NCI-H526 treated with DMSO at 0.1 percent for 48 hours (cell line): ENCODE measurements around the gene NKX2-8.
A peak's percentile ranks its signal among the peaks of the same experiment; 100 is the strongest.
"Not testable (repeated sequence)": the region's sequence is repeated elsewhere in the genome, so short reads cannot be mapped to it uniquely, and the experiment has no call there.

Source experiments
- DNase-seq: peaks from one replicate; lab custom pipeline; 2025; lab: John Stamatoyannopoulos, UW

Gene NKX2-8

DNA sequence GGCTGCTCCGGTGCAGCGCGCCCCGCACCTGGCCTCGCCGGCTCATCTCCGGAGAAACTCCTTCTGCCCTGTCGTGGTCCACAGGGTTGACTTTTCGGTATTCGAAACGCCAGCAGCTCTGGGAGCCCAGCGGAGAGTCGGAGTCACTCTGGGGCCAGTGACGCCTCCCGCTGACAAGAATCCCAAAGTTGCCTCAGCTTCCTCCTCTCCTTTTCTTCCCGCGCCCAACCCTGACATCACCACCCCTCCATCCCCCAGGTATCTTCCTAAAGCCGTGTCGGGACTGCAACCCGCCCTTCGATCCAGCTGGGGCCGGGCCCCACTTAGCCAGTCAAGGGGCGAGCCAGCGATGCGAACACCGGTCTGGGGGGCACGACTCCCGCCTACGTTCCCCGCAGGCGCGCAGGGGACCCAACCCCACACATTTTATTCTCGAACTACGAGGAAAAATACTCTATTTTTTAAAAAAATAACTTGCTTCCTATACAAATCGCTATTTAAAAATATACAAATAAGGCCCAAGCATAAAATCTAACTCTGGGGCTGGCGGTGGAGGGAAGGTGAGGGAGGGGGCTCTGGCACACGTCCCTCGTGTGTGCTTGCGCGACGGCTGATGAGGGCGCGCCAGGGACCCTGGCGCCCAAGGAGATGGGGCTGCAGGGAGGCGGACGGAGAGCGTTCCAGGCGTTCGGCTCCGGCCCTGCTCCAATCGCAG, 2.1 kb downstream of the NKX2-8 start:
- DNase-seq = no peak

DNA sequence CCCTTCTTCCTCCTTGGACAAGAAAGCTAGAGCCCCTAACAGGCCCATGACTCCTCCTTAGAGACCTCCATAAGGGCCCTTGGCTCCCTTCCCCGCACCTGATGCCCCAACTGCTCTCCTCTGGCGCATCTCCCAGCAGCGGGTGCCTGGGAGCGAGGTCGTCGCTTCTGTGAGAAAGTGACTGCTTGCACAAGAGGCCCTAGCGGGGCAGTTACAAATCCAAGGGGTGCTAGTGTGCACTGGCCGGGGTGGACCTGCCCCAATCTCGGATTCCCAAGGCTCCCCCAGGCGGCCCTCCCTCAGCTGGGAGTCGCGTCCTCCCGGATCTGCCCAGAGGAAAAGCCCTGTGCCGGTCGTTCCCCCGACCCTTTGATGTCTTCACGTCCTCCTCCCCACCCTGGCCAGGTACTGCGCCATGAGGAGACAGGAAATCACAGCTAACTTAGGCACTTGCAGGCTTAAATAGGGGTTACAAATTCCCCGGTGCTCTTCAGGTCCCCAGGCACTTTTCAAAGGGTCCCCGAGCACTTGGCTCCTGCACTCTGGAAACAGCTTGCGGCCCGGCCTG, 2.8 kb downstream of the NKX2-8 start:
- DNase-seq = no peak

DNA sequence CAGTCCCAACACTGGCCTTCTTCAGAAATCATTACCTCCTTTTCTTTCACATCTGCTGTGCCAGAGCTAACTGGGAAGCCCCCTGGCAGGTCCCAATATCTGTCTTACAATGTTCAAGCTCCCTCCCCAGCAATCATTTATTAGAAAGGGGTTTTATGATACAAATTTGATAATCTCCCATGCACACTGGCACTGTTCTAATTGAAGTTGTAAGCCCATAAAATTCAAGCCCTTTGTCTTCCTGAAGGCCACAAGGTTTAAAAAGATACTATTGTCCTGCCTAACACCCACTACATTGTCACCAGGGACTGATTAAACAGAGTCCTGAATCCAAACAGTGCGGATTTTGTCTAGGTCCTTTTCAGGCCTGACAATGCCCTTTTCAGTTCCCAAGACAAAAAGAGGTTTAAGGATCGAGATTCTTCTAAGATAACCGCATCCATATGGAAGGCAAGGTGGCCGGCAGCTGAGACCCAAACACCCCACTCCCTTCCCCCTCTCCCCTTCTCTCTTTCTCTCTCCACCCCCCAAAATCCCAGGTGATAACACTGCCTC, 3.3 kb downstream of the NKX2-8 start:
- DNase-seq = no peak

DNA sequence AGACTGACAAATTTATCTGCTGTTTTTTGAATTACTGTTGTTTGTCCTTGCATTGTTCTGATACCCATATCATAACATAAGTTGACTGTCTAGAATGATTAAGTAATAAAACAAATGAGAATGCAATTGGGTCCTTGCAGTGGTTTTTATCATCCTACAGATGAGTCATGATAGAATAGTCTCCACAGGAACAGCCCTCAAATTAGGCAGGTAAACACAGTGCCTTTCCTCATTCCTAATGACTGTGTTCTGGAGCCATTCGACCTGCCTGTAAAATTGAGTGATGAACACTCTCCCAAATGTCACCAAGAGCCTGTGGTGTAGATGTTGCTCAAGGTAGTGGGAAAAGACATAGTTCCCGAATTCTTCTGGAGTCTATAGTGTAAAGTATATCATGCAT, 12.3 kb downstream of the NKX2-8 start:
- DNase-seq = no peak

DNA sequence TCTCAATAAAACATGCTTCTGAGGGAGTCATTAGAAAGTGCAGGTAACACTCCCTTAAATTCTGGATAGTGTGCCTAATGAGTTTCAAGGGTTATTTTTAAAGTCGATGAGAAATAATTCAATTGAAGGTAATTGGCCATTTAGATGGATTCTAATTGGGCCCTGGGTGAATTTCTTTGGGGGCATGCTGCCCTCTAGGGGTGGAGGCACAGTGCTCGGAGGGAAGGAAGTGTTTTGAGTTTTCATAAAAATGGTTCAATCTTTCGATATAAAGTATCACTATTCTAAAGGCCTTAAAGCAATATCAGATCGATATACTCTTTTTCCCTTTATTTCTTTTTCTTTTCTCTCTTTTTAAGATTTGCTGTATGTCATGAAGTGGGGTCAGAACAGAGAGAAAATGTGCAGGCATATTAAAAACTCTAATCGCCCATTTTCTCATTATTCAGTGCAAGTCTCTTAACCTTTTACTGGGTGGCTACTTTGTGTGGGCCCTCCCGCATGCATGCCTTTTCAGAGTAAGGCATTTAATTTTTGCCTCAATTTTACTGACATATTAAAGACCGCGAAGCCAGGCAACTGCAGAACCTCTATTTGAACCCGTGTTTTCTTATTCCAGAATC, 25.5 kb downstream of the NKX2-8 start:
- DNase-seq = peak; percentile 6

DNA sequence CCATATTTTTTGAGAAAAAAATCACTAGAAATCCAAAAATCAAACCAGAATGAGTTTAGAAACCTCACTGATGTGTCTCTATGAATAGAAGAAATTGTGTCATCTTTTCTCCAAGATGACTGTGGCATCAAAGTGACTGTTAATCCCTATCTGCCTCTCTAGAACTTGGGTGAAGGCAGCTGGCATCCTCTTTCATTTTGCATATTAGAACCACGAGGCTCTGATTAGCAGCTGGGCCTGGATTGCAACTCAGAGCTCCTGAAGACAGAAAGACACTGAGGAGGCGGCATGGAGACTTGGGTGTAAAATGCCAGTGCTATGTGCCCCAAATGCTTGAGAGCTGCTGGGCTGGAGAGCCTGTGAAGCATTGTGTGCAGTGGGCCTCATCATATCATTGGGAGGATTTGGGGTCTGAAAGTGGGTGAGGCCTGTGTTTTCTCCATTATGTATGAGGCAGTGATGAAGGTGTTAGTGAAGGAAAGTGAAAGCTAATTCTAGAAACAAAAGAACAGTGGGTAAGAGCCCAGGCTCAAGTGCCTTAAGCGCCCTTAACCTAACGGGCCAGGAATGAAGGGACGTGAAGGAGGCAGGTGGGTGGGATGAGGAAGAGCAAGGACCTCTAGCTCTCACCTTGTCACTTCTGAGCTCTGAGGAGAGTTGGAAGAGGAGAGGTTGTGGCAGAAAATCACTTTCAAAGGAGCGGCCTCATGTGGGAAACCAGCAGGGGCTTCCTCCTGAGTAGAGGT, 26.2 kb downstream of the NKX2-8 start:
- DNase-seq = peak; percentile 8

DNA sequence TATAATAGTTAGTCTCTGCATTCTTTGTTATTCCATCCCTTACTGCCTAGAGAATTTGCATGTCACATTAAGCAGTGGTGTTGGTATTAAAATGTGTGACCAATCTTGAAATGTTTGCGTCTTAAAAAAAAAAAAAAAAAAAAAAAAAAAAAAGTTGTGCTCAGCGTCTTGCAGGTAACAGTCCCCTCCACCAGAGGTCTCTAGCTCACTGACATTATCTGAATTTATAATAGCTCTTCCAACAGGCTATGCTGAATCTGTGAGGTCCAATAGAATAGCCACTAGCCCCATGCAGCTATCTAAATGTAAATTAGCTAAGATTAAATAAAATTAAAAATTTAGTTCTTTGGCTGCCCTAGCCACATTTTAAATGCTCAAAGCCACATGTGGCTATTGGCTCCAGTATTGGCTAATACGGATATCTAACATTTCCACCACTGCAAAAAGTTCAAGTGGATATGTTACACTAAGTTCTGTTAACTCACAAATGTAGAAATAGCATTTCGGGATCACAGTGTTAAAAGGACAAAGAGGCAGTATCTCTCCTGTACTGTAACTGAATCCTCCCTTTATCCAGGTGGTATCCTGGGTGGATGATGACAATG, 28.7 kb downstream of the NKX2-8 start:
- peak; percentile 42 for DNase-seq

DNA sequence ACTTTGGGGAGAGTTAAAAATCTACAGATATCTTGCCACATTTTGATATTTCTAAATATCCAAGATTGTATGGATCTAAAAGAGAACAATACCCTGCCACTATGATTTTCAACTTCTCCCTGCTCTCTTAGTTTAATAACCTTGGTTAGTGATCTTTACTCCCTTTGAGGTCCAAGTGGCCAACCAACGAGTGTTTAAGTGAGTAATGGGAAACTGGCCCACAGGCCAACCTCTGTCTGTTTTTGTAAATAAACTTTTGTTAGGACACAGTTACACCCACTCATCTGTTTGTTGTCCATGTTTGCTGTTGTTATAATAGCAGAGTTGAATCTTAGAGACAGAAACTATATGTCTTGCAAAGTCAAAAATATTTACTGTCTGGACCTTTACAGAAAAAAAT, 31.5 kb downstream of the NKX2-8 start:
- DNase-seq = no peak

DNA sequence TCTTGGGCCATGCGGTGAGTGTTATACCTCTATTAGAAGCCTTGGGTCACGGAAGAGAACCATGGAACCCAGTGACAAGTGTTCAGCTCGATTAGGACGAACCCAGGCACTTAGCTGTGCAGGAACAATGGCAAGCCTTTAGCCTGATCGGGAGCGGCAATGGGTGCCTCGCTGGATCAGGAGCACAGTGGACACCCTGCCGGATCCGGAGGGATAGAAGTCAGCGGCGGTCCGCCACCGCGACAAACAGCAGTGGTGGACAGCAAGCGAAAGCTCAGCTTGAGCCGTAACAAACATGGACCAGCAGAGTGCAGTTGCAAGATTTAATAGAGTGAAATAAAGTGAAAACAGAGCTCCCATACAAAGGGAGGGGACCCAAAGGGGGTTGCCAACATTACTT, 38.1 kb downstream of the NKX2-8 start:
- DNase-seq = not testable (repeated sequence)

DNA sequence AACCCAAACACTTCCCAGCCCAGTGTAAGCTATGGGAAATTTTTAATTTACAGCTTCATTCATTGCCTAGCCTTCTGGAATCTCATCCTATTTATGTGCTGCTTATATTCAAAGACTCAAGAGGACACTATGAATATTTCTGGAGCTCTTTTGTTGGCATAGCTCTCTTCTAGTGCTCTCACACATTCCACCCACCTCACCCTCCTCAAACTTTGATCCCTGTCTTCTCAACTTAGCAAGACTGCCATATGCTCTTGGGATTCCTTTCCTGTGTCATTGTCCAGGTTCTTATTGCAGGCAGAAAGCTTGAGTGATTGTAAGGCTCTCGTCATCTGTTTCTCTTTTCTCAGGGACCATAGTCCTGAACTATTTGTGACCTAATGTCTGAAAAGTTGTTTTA, 44.4 kb downstream of the NKX2-8 start:
- no peak for DNase-seq
